GM12875 (cell line): ENCODE data around the gene MEF2D.

ENCODE experiments used
- H3K4me3 ChIP-seq: one replicate; pipeline ENCODE4 v1.5.1; 2011; ENCODE audit warnings: low read depth, low read length, control low read depth
- TF ChIP-seq, protein P1 (sequence below): IDR thresholded peaks from 2 replicates; pipeline ENCODE4 v1.5.1; 2011; ENCODE audit warnings: low read depth, mild to moderate bottlenecking, control low read depth, inconsistent platforms, low read length, moderate library complexity, borderline replicate concordance; ENCODE audit not compliant: insufficient read depth

MEF2D gene

DNA sequence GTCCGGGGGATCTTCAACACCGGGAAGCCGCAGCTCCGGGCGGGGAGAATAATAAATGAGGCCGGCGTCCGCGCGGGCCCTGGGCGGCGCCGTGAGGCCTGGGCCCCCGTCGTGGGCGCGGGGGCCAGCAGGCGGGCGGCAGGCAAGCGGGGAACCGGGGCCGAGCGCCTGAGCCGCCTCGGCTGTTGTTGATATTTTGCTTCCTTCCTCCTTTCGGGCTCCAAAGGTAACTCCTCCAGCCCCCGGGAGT is at the start of gene MEF2D:
Gene MEF2D (minus strand): TSS at position 233 of the 250 bp plus-strand sequence. CDS start 17,483 bp downstream, outside the sequence.
- H3K4me3 ChIP-seq = peak within 1 kb of the TSS; percentile 81
- TF ChIP-seq, protein P1, sequence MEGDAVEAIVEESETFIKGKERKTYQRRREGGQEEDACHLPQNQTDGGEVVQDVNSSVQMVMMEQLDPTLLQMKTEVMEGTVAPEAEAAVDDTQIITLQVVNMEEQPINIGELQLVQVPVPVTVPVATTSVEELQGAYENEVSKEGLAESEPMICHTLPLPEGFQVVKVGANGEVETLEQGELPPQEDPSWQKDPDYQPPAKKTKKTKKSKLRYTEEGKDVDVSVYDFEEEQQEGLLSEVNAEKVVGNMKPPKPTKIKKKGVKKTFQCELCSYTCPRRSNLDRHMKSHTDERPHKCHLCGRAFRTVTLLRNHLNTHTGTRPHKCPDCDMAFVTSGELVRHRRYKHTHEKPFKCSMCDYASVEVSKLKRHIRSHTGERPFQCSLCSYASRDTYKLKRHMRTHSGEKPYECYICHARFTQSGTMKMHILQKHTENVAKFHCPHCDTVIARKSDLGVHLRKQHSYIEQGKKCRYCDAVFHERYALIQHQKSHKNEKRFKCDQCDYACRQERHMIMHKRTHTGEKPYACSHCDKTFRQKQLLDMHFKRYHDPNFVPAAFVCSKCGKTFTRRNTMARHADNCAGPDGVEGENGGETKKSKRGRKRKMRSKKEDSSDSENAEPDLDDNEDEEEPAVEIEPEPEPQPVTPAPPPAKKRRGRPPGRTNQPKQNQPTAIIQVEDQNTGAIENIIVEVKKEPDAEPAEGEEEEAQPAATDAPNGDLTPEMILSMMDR = no peak

DNA sequence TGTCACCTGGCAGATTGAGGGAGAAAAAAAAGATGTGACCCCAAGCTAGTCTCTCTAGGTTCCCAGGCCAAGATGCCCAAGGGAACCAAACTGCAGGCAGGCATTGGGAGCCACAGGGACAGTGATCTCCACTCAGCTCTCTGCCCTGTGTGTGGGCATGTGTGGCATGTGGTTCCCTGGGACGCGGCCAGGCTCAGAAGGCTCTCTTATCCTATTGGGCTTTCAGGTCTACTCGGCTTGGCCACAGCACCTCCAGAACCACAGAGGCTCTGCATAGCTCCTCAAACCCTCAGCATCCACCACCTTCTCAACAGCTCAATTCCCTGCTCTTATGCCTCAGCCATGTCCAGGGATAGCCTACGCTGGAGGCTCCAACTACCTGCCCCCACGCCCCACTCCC is 49.8 kb upstream of the MEF2D start:
- TF ChIP-seq, protein P1 = no peak
- H3K4me3 ChIP-seq = no peak overlapping the region

DNA sequence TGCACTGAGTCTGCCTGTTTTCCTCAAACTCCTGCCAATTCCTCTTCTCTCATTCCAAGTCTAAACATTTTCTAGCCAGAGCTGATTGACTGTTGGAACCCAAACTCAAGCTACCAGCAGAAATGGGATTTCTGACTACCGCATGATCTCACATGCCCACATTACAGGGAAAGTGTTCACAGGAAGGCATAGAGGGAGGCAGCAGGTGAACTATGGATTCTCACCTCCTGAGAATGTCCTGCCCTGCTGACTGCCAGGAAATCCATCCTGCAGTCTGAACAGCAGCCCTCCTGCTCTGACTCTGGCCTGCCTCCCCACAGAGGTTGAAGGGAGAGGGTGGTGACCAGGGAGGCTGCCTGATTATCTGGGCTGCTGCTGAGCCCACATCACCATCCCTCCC is 49.3 kb upstream of the MEF2D start:
- no peak overlapping the region for H3K4me3 ChIP-seq
- TF ChIP-seq, protein P1 = no peak

DNA sequence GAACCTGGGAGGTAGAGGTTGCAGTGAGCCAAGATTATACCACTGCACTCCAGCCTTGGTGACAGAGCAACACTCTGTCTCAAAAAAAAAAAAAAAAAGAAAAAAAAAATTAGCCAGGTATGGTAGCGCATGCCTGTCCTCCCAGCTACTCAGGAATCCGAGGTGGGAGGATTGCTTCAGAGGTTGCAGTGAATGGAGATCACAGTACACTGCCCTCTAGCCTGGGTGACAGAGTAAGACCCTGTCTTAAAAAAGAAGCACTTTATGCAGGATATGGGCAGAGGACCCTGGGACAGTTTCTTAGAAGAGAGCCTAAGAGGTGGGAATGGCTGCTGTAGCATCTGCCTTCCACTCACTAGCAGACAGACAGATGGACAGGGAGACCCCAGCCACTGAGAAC is 48.8 kb upstream of the MEF2D start:
- TF ChIP-seq, protein P1 = no peak
- H3K4me3 ChIP-seq = no peak overlapping the region

DNA sequence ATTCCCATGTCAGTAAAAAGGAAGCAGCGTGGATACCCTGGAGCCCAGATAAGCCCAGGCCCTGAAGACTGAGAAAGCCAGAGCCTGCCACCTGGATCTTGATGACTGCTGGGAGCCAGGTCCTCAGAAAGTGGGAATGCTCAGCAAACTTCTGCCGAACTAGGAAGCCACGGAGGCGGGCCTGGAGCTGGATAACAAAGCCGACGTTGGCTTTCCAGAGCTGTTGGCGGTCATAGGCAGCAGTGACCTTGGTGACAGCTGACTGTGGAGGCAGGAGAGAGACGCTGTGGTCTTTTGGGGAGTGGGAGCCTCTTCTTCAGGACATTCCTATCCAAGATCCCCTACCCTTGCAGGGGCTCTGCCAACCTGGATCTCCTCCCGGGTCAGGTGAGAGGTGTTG is 47.4 kb upstream of the MEF2D start:
- H3K4me3 ChIP-seq = no peak overlapping the region
- TF ChIP-seq, protein P1 = no peak

DNA sequence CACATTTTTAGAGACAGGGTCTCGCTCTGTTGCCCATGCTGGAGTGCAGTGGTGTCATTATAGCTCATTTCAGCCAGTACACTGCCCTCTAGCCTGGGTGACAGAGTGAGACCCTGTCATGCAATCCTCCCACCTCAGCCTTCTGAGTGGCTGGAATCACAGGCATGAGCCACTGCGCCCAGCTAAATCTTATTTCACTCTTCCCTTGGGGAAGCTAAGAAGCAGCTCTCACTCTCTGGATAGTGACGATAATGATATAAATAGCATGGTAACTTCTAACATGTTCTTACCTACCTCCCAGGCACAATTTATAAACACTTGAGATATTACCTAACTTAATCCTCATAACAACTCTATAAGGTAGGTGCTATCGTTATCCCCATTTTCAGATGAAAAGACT is 46.9 kb upstream of the MEF2D start:
- TF ChIP-seq, protein P1 = no peak
- no peak overlapping the region for H3K4me3 ChIP-seq

DNA sequence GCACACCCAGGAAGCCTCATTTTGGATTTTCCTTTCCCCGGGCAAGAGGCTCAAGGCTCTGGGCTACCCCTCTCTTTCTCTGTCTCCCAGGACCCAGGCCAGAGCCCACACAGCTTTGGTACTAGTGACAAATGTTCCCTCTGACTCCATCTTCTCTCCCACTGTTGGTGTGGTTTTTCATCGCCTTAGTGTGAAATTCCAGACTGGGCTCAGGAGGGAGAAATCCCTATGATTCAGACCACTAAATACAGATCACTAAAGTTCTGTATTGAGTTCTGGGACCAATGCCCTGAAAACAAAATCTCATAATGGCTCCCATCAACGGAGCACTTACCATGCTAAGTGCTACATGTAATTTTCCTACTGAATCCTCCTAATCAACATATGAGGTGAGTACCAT is 45.7 kb upstream of the MEF2D start:
- TF ChIP-seq, protein P1 = no peak
- H3K4me3 ChIP-seq = no peak overlapping the region
